Measurements from ENCODE around the gene MAN2A1.

The MAN2A1 gene

GRCh38 chr5:109681763-109682162 lies 8.0 kb upstream of the MAN2A1 start:
- no peak for DNase-seq (ENCODE audit: low read depth in 2 of 2)

- no peak for DNase-seq (ENCODE audit: low read depth in 2 of 2)
These were observed 7.3 kb upstream of the MAN2A1 start for GRCh38 chr5:109682383-109682782.

- no peak for DNase-seq (ENCODE audit: low read depth in 2 of 2)
These were observed 3.8 kb upstream of the MAN2A1 start for GRCh38 chr5:109685916-109686315.

DNA sequence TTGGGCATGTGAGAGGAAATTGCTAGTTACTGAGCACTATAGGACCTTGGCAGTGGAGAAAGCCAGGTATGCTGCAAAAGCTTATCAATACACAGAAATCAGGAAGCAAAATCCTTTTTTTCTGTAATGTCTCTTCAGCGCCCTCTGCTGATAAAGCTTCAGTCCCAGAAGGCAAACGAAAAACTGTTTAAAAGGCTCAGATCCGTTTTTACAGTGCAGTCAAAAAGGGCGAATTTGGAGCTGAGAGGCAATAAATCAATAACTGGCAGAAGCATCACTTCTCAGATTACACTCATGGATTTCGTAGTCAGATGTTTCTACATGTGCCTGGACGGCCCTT lies 1.1 kb upstream of the MAN2A1 start:
- DNase-seq (ENCODE audit: low read depth in 2 of 2): peak in 1 of 2 experiments; percentile 11

GRCh38 chr5:109688970-109689739 lies 572 bp upstream of the MAN2A1 start:
- peak; percentile 70 to 74 for DNase-seq (ENCODE audit: low read depth in 2 of 2)

DNA sequence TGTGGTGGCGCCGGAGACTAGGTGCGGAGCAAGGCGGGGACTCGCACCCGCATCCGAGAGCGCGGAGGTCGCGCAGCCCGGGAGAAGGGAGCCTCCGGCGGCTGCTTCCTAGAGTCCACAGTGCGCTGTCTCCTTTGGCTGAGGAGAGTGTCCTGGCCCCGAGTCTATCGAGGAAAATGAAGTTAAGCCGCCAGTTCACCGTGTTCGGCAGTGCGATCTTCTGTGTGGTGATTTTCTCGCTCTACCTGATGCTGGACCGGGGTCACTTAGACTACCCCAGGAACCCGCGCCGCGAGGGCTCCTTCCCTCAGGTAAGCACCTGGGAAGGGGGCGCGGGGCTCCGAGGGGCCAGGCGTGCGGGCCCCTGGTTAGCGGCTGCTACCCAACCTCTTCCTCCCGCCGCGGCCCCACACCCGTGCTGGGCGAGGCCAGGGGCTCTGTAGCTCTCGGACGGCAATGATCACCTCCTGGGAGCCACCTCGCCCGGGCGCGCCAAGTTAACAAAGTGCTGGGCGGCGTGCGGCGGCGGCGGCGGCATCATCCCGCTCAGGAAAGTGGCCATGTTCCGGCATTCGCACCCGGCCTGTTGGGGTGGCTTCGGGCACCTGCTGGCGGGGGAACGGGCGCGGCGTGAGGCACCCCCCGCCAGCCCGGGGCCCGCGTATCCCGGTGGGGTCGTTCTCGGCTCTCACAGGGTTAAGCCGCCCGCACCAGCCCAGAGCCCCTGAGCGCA lies 681 bp downstream of the MAN2A1 start:
- peak; percentile 20 for DNase-seq (ENCODE audit: low read depth in 2 of 2)

DNA sequence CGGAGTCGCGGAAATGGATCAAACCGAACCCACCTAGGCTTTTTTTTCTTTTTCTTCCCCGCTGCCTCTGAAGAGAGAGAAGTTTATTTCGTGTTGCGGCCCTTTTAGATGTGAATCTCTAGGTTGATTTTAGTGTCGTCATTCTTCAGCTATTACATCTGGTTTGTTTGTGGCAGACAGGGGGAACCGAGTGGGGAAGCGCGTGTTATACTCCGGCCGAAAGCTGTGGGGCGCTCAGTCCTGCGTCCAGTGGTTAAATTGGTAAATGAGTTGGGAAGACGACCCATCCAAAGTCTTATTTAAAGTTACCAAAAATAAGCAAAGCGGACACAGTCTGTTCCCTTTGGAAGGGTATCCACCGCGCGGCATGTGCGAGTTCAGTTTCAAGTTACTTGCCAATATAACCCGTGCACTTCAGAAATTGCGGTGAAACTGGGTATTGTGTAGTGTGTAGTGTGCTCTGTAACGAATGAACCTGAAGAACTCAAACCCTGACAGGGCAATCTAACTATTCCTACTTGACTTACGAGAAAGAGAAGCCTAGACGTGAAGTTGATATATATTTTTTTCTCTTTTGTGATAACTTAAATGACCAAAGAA lies 1.3 kb downstream of the MAN2A1 start:
- DNase-seq (ENCODE audit: low read depth in 2 of 2): peak; percentile 8 to 17

DNA sequence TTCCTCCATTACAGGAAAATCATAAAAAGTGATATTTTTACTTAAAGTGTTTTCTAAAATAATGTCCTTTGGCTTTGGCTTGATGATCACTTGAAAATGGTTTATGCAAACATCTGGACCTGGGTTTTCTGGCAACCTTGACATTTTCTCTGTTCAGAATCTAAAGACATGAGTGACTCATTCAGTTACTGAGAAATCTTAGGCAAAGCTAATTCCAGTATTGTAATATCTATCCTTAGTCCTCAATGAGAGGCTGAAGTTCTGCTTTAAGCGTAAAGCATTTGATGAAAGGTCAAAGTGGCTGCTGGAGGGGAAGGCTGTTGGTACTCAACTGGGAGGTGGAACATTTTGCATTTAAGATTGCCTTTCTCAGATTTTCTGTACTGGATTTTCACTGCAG lies 2.3 kb downstream of the MAN2A1 start:
- no peak for DNase-seq (ENCODE audit: low read depth in 2 of 2)

DNA sequence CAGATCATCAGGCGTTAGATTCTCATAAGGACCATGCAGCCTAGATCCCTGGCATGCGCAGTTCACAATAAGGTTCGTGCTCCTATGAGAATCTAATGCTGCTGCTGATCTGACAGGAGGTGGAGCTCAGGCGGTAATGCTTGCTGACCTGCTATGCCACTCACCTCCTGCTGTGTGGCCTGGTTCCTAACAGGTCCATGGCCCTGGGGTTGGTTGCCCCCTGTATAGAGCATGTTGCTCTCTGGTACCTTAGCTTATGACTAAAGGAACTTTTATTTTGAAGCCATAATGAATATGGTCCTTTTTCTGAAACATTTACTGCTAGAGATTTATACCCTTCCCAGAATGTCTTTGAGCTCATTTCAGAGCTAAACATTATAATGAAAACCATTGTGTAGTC lies 3.1 kb downstream of the MAN2A1 start:
- DNase-seq (ENCODE audit: low read depth in 2 of 2): no peak

DNA sequence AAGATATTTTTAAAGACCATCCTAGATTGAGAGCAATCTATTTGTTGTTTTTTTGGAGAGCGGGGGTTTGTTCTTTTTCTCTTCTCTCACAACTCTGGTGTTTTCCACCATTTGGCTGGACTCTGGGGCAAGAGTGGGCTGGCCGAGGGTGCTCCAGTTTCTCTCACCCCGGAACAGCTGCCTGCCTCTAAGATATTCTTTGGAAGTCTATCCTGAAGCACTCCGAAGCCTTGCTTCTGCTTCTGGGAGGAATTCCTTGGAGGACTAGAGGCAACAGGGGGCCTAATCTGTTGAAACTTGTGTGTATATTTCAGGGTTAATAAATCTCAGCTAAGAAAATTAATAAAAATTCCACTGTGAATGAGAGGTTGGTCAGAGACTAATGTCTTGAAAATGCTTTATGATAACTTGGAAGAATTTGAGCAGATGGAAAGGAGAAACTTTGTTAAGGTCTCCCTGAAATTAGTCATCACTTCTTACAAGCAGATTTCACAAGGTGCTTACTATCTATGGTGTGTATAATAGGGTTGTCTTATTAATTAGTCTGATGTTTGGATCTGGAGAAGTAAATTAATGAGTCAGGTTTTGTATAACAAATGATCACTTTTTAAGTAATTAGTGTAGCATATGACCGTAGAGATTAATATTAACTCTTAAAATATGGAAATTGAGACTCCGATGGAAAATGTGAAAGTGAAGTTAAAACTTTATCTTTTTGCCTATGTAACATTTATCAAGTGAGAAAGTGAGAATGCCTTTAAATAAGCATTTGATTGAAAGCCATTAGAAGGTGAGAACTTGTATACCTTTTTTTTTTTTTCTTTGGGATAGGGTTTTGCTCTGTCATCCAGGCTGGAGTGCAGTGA lies 4.0 kb downstream of the MAN2A1 start:
- DNase-seq (ENCODE audit: low read depth in 2 of 2): no peak

- DNase-seq (ENCODE audit: low read depth in 2 of 2): no peak
These were observed 4.7 kb downstream of the MAN2A1 start for GRCh38 chr5:109694451-109694891.

- DNase-seq (ENCODE audit: low read depth in 2 of 2): no peak
These were observed 5.5 kb downstream of the MAN2A1 start for GRCh38 chr5:109695005-109695926.

GRCh38 chr5:109697339-109697738 lies 7.6 kb downstream of the MAN2A1 start:
- no peak for DNase-seq (ENCODE audit: low read depth in 2 of 2)

- DNase-seq (ENCODE audit: low read depth in 2 of 2): no peak
These were observed 10.9 kb downstream of the MAN2A1 start for GRCh38 chr5:109700516-109701153.

DNA sequence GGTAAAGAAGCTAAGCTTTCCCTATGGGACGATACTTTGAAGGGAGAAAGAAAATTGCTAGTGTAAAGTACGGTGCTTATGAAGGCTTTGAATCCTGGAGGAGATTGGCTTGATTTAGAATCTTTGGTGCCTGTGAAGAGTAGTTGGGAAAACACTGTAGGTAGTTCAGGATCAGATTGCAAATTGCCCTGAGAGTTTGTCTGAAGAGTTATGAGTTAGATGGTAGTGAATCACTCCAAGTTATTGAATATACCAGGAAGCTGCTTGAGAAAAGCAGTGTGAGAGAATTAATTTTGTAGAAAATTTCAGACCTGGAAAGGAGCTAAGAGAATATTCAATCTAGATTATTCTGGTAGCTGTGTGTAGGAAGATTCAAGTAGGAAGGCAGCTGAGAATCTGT lies 11.5 kb downstream of the MAN2A1 start:
- DNase-seq (ENCODE audit: low read depth in 2 of 2): no peak

GRCh38 chr5:109701792-109702191 lies 12.1 kb downstream of the MAN2A1 start:
- no peak for DNase-seq (ENCODE audit: low read depth in 2 of 2)

DNA sequence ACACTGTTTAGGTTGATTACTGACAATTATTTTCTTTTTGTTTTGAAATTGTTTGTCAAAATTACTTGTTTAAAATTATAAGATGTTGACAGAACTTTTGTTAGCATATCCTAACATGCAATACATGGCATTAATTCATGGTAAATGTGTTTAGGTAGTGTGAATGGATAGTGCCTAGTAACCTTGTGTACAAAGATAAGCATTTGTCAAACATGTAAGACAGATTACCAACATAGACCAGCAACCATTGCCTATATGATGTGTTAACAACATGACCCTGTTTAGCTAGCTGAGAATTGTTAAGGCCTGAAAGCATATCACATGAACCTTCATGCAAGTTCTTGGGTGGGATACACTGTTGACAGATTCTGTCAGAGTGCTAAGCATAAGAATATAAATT lies 13.4 kb downstream of the MAN2A1 start:
- DNase-seq (ENCODE audit: low read depth in 2 of 2): no peak

- DNase-seq (ENCODE audit: low read depth in 2 of 2): no peak
These were observed 14.1 kb downstream of the MAN2A1 start for GRCh38 chr5:109703829-109704228.

GRCh38 chr5:109704282-109704952 lies 14.7 kb downstream of the MAN2A1 start:
- no peak for DNase-seq (ENCODE audit: low read depth in 2 of 2)

- no peak for DNase-seq (ENCODE audit: low read depth in 2 of 2)
These were observed 15.9 kb downstream of the MAN2A1 start for GRCh38 chr5:109705596-109705995.

Data from stimulated activated CD4-positive, alpha-beta T cell treated with anti-CD3 and anti-CD28 coated beads, Interleukin-12 subunit alpha, Interleukin-12 subunit beta, amount 100 ng/mL, for 24 hours (primary cell).